Calu3 (cell line): ENCODE measurements around the gene EYA4. TPM values are rescaled to one million over a fixed set of nuclear protein-coding genes. Genes with fewer than 3 reads are reported as not detected.

Experiments
- BruUV-seq: library from RNA; stranded (reverse); fragments of 400-500 nt; replicated peaks from 2 replicates; lab custom pipeline; 2021; lab: Mats Ljungman, UMichigan
- CTCF ChIA-PET: fragments of 300-600 bp; sonication (Branson Sonifier 250); formaldehyde crosslinking; loops from one replicate; lab custom pipeline; 2022; ENCODE audit warnings: antibody characterized with exemption; lab: Charles Lee
- DNase-seq: peaks from one replicate; pipeline ENCODE4 v3.0.0; 2022
- H3K27ac Mint-ChIP-seq: one replicate; pipeline ENCODE4 v1.8.0; 2022; ENCODE audit warnings: mixed read lengths; ENCODE audit not compliant: unreplicated experiment
- H3K27me3 Mint-ChIP-seq: one replicate; pipeline ENCODE4 v1.8.0; 2022; ENCODE audit warnings: mixed read lengths; ENCODE audit not compliant: unreplicated experiment
- H3K36me3 Mint-ChIP-seq: one replicate; pipeline ENCODE4 v1.8.0; 2022; ENCODE audit warnings: mild to moderate bottlenecking, moderate library complexity, mixed read lengths; ENCODE audit not compliant: insufficient read depth, unreplicated experiment
- H3K4me1 Mint-ChIP-seq: one replicate; pipeline ENCODE4 v1.8.0; 2022; ENCODE audit warnings: mild to moderate bottlenecking, low read depth, mixed read lengths; ENCODE audit not compliant: unreplicated experiment
- H3K4me3 Mint-ChIP-seq: one replicate; pipeline ENCODE4 v1.8.0; 2022; ENCODE audit warnings: mild to moderate bottlenecking, low read depth, moderate library complexity, mixed read lengths; ENCODE audit not compliant: unreplicated experiment
- H3K9me3 Mint-ChIP-seq: one replicate; pipeline ENCODE4 v1.8.0; 2022; ENCODE audit warnings: low read depth, mixed read lengths; ENCODE audit not compliant: unreplicated experiment
- CTCF ChIP-seq: fragments of 200-600 bp; IDR thresholded peaks from one replicate; pipeline ENCODE4 v1.8.0; 2022; ENCODE audit warnings: antibody characterized with exemption; ENCODE audit not compliant: unreplicated experiment
- intact Hi-C: fragments of 100-400 bp; cut with micrococcal nuclease; formaldehyde crosslinking; loops from one replicate; pipeline ENCODE4 v1.10.0; 2022; ENCODE audit not compliant: unreplicated experiment
- total RNA-seq: library from RNA; stranded (reverse); gene quantifications from 2 replicates; pipeline ENCODE4 v1.2.3, GENCODE V29; 2022

The EYA4 gene
- total RNA-seq, 1 experiment from 2014 or later: 55.1 TPM

DNA sequence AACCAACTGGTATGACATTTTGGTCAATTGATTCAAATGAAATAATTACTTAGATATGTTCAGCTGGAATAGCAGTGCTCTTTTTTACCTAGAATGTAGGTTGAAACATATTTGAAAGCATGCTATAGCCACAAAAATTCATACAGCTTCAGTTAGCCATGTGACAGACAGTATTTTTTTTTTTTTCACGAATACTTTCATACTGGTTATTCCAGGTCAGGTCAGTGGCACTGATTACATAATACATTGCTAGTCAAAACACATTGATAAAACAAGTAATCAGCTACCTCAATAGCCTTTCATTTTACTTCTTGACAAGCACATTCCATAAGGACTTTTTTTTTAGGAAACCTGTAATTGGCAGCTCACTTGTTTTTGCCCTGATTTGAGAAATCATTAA, 222.6 kb downstream of the EYA4 start:
- no peak for TF ChIP-seq CTCF
- no TSS peak for BruUV-seq
- Mint-ChIP-seq H3K9me3 (no peaks in the 10 kb centered on the region), H3K27ac (no peak overlapping the region), H3K36me3 (peaks cover 5% of the 10 kb centered on the region), H3K4me3 (no peak overlapping the region), H3K4me1 (no peaks in the 10 kb centered on the region), H3K27me3 (no peaks in the 10 kb centered on the region)
- intact Hi-C loops: no loop called here
- CTCF ChIA-PET: interaction anchor here (0.6 to 0.7 kb wide), 2 partner anchors 32 to 409 kb away, joined by 5 read pairs; no protein-coding TSS in a partner anchor
- no peak for DNase-seq

GRCh38 chr6:133466680-133467079, 225.5 kb downstream of the EYA4 start:
- intact Hi-C loops: no loop called here
- Mint-ChIP-seq H3K27me3 (no peaks in the 10 kb centered on the region), H3K9me3 (no peaks in the 10 kb centered on the region), H3K4me3 (no peak overlapping the region), H3K4me1 (no peaks in the 10 kb centered on the region), H3K27ac (no peak overlapping the region), H3K36me3 (peaks cover 12% of the 10 kb centered on the region)
- TF ChIP-seq CTCF: no peak
- DNase-seq: no peak
- CTCF ChIA-PET: no interaction called here
- no TSS peak for BruUV-seq

DNA sequence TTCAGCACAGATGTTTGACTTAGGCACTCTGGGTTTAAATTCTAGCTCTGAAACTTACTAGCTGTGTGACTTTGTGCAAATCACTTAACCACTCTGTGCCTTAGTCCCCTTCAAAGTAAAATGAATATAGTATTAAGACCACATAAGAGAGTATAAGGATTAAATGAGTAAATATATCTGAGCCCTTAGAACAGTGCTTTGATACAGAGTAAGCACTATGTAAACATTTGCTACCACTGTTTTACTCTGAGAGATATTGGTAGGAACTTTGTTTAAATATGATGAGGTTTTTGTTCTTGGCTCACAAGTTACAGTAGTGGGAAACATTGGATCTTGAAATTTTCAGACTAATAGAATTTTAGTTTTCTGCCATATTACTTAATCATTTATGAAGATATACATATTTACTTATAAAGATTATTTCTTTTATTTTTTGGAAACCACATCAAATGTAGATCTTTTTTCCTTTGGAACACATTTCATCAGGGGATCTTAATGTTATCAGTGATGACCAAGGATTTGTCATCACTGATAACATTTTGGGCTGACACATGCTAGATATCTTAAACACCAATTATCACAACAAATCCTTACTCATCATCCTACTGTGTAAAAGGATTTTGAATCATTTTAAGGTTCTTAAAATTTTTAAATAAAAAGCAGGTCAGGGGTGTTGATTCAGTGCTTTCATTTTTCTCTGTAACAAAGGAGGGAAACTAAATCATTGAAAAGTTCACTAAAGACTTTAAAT, 226.2 kb downstream of the EYA4 start:
- no peak for DNase-seq
- no peak overlapping the region for H3K4me3 Mint-ChIP-seq
- no peak for TF ChIP-seq CTCF
- no peaks in the 10 kb centered on the region for H3K27me3 Mint-ChIP-seq
- CTCF ChIA-PET: interaction anchor here (0.7 kb wide), 1 partner anchor 1613 kb away, joined by 3 read pairs; no protein-coding TSS in a partner anchor
- intact Hi-C loops: no loop called here
- BruUV-seq: no TSS peak
- no peaks in the 10 kb centered on the region for H3K4me1 Mint-ChIP-seq
- H3K27ac Mint-ChIP-seq: no peak overlapping the region
- H3K9me3 Mint-ChIP-seq: no peaks in the 10 kb centered on the region
- peaks cover 12% of the 10 kb centered on the region for H3K36me3 Mint-ChIP-seq

DNA sequence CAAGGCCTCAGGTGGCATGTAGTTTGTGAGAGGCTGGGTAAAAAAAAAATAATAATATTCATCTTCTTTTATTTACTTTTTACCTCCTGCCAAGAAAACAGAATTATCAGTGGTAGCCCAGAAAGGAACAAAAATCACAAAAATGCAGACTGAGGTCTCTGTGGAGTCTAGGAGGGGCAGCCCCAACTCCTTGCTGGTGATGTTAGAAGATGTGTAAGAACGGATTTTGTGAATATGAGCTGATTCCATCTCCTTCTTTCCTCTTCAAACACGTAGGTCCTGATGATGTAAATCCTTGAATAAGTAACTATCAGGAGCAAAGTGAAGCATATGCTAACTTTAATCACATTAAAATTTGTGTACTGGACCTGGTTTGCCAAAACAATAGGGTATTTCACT, 226.8 kb downstream of the EYA4 start:
- H3K27ac Mint-ChIP-seq: no peak overlapping the region
- CTCF ChIA-PET: interaction anchor here (0.7 kb wide), 1 partner anchor 1613 kb away, joined by 3 read pairs; no protein-coding TSS in a partner anchor

More for the DNA sequence above, 226.8 kb downstream of the EYA4 start:
- DNase-seq: no peak
- H3K27me3 Mint-ChIP-seq: no peaks in the 10 kb centered on the region
- intact Hi-C loops: no loop called here
- no peak overlapping the region for H3K4me3 Mint-ChIP-seq
- TF ChIP-seq CTCF: no peak
- no peaks in the 10 kb centered on the region for H3K4me1 Mint-ChIP-seq
- no TSS peak for BruUV-seq
- peaks cover 12% of the 10 kb centered on the region for H3K36me3 Mint-ChIP-seq
- no peaks in the 10 kb centered on the region for H3K9me3 Mint-ChIP-seq
